Endothelial cell of umbilical vein (primary cell): ENCODE measurements around the gene ZNF831. TPM values are rescaled to one million over a fixed set of nuclear protein-coding genes. Genes with fewer than 3 reads are reported as not detected.

Source experiments
- BruUV-seq: library from RNA; stranded (reverse); fragments of 400-500 nt; replicated peaks from 2 replicates; lab custom pipeline; 2021; lab: Mats Ljungman, UMichigan
- CTCF ChIA-PET: fragments of 300-600, 350-600 bp; sonication (Branson Sonifier 250); formaldehyde crosslinking; loops from one replicate; lab custom pipeline; 2021; ENCODE audit warnings: antibody characterized with exemption, inconsistent platforms; lab: Charles Lee
- POLR2A ChIA-PET: fragments of 300-600, 350-600 bp; sonication (Branson Sonifier 250); formaldehyde crosslinking; loops from one replicate; lab custom pipeline; 2021; ENCODE audit warnings: antibody characterized with exemption, inconsistent platforms; lab: Charles Lee
- DNase-seq: peaks from one replicate; pipeline ENCODE4 v3.0.0-alpha.2; 2011; ENCODE audit warnings: low read depth, low spot score
- FAIRE-seq: peaks from 2 replicates; lab custom pipeline; 2011; peaks lifted over from hg19 to GRCh38; lab: Jason Lieb, UNC
- H2AFZ ChIP-seq: 2 replicates; pipeline ENCODE4 v1.6.0; 2012; ENCODE audit warnings: low read depth, low read length, control low read depth, inconsistent platforms
- H3K27ac ChIP-seq: 2 replicates; pipeline ENCODE4 v1.5.1; 2011; ENCODE audit warnings: low read depth, mild to moderate bottlenecking, control low read depth, low read length, moderate library complexity; ENCODE audit not compliant: insufficient read depth
- H3K27me3 ChIP-seq, 2 experiments: 2 replicates each; pipeline versions ENCODE4 v1.6.0 to v1.6.1; 2011; ENCODE audit warnings: low read length in 2 of 2, mixed read lengths in 1 of 2; ENCODE audit not compliant: control insufficient read depth in 2 of 2, insufficient read depth in 2 of 2
- H3K36me3 ChIP-seq, 2 experiments: 2 replicates in 1 of 2; 3 replicates in 1 of 2; pipeline ENCODE4 v1.5.1; 2011; ENCODE audit warnings: low read length in 2 of 2, mild to moderate bottlenecking in 1 of 2, moderate library complexity in 1 of 2; ENCODE audit not compliant: control insufficient read depth in 2 of 2, insufficient read depth in 2 of 2; ENCODE audit errors: extremely low read depth in 1 of 2
- H3K4me1 ChIP-seq: 3 replicates; pipeline ENCODE4 v1.5.1; 2011; ENCODE audit warnings: mild to moderate bottlenecking, low read length; ENCODE audit not compliant: control insufficient read depth, insufficient read depth; ENCODE audit errors: extremely low read depth
- H3K4me2 ChIP-seq: 2 replicates; pipeline ENCODE4 v1.6.1; 2011; ENCODE audit warnings: low read length, control low read depth, mixed read lengths; ENCODE audit not compliant: insufficient read depth
- H3K4me3 ChIP-seq, 3 experiments: fragments of 200-600 bp in 1 of 3; sonication (generic), shearing (Covaris generic) in 1 of 3; replicated peaks in 1 of 3; 2 replicates each; pipeline ENCODE4 v1.5.1; 2011 to 2016; ENCODE audit warnings: control low read depth in 3 of 3, low read length in 3 of 3, mild to moderate bottlenecking in 2 of 3, inconsistent platforms in 1 of 3, low read depth in 1 of 3, moderate library complexity in 1 of 3; ENCODE audit not compliant: insufficient read depth in 1 of 3
- H3K79me2 ChIP-seq: 2 replicates; pipeline ENCODE4 v1.6.0; 2012; ENCODE audit warnings: low read length, inconsistent platforms; ENCODE audit not compliant: control insufficient read depth, insufficient read depth
- H3K9ac ChIP-seq: replicated peaks from 2 replicates; pipeline ENCODE3; 2011; ENCODE audit warnings: low read length, control low read depth; ENCODE audit not compliant: insufficient read depth; ENCODE audit errors: extremely low read depth
- H3K9me1 ChIP-seq: replicated peaks from 3 replicates; pipeline ENCODE4 v1.6.0; 2011; ENCODE audit warnings: mild to moderate bottlenecking, low read length; ENCODE audit not compliant: control insufficient read depth, insufficient read depth; ENCODE audit errors: extremely low read depth
- H3K9me3 ChIP-seq: replicated peaks from 2 replicates; pipeline ENCODE4 v1.5.1; 2012; ENCODE audit warnings: low read length, inconsistent platforms; ENCODE audit not compliant: control insufficient read depth, insufficient read depth
- H4K20me1 ChIP-seq: replicated peaks from 2 replicates; pipeline ENCODE3; 2011; ENCODE audit warnings: mild to moderate bottlenecking, low read length; ENCODE audit not compliant: control insufficient read depth, insufficient read depth; ENCODE audit errors: extremely low read depth
- EZH2 ChIP-seq: IDR thresholded peaks from 2 replicates; pipeline ENCODE4 v1.6.1; 2012; ENCODE audit warnings: borderline replicate concordance, low read depth, mild to moderate bottlenecking, moderate library complexity, low read length, inconsistent platforms; ENCODE audit not compliant: severe bottlenecking
- FOS ChIP-seq: IDR thresholded peaks from 2 replicates; pipeline ENCODE4 v1.6.1; 2011; ENCODE audit warnings: mild to moderate bottlenecking, low read length, moderate library complexity, borderline replicate concordance; ENCODE audit not compliant: insufficient read depth
- GATA2 ChIP-seq: IDR thresholded peaks from 2 replicates; pipeline ENCODE4 v1.7.0; 2011; ENCODE audit warnings: low read depth, mild to moderate bottlenecking, moderate library complexity, mixed read lengths, low read length; ENCODE audit not compliant: insufficient read length, insufficient read depth
- JUN ChIP-seq: IDR thresholded peaks from 2 replicates; pipeline ENCODE4 v1.6.1; 2011; ENCODE audit warnings: borderline replicate concordance, low read depth; ENCODE audit not compliant: insufficient read length, insufficient read depth
- MAX ChIP-seq: IDR thresholded peaks from 2 replicates; pipeline ENCODE4 v1.6.1; 2011; ENCODE audit not compliant: insufficient read depth, insufficient read length
- MYC ChIP-seq: IDR thresholded peaks from one replicate; pipeline ENCODE4 v1.6.1; 2011; ENCODE audit warnings: mild to moderate bottlenecking, low read depth, low read length
- POLR2A ChIP-seq: IDR thresholded peaks from 2 replicates; pipeline ENCODE4 v1.6.1; 2012; ENCODE audit warnings: low read depth, mild to moderate bottlenecking, control low read depth, low read length
- POLR2AphosphoS5 ChIP-seq: IDR thresholded peaks from 2 replicates; pipeline ENCODE4 v1.6.1; 2012; ENCODE audit warnings: low read depth, mild to moderate bottlenecking, control low read depth, low read length, moderate library complexity; ENCODE audit not compliant: insufficient read depth
- dilution Hi-C: fragments of 300-500 bp; cut with MboI; formaldehyde crosslinking; loops from one replicate; pipeline ENCODE4 v1.15.0; 2019; ENCODE audit warnings: low sequenced_read_pairs; ENCODE audit not compliant: extremely low pct_ligation_motif_present
- intact Hi-C: fragments of 100-400 bp; cut with micrococcal nuclease; formaldehyde crosslinking; loops from one replicate; pipeline ENCODE4 v1.10.0; 2022
- polyA plus RNA-seq, 4 experiments: library from polyadenylated mRNA; depleted of rRNA in 3 of 4; stranded (reverse) in 3 of 4; unstranded in 1 of 4; fragments of >200 nt; gene quantifications; 2 replicates each; pipeline versions ENCODE4 v1.2.1 to v1.2.3, GENCODE V29; 2011 to 2012; ENCODE audit warnings: missing spikeins in 1 of 4
- total RNA-seq: library from RNA; stranded (reverse); gene quantifications from 2 replicates; pipeline ENCODE4 v1.2.3, GENCODE V29; 2021
- TF ChIP-seq, protein P1 (sequence below), 2 donors: IDR thresholded peaks; 1 replicate in 1 of 2; 2 replicates in 1 of 2; pipeline ENCODE4 v1.5.1; 2011; ENCODE audit warnings: low read length in 2 of 2, mild to moderate bottlenecking in 2 of 2, moderate library complexity in 2 of 2, control low read depth in 1 of 2, inconsistent platforms in 1 of 2, low read depth in 1 of 2; ENCODE audit not compliant: insufficient read depth in 1 of 2; ENCODE audit errors: extremely low read depth in 1 of 2

The ZNF831 gene
- total and polyA plus RNA-seq, 2 donors (not counting 3 experiments of a cell fraction or from before 2014, with no cell fraction given), result not detected

DNA sequence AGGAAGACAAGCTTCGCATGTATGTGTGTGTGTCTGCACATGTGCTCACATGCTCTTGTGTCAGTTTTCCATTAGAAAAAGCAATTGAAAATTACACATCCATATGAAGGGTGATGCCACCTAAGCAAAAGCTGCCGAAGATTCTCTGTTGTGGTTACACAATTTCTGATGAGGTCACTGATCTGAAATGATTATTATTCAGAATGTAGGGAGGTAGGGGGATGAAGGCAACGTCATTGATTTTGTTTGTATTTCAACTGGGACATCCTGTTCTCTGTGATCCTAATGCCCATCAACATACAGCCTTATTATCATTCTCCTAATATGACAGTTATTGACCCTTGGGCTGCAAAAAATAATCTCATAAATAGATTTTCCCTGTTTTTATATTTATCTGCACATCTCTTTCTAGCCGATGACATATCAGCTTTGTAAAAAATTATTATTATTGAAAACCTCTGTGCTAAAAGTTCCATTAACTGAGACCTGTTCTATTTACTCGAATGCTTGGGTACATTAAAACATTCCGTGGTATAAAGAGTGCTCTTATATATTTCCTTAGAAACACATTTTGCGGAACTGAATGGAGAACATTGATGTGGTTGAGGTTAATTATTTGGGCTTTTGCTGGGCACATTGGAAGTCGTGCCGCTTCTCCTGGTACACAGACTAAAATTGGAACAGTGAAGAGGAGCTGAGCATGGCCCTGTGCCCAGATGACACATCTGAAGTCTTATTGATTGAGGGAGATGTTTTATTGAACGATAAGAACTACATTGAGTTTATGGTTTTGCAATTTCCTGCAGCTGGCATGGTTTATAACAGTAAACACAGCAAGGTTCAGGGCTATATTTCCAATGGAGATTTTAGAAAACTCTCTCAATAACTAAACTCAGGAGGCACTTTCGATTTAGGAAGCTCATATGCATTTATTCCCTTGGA, 51.3 kb downstream of the ZNF831 start:
- POLR2A ChIA-PET, result no interaction called here
- Histone ChIP-seq H3K27ac (no peak overlapping the region), H2AFZ (no peak overlapping the region), H3K9me3 (no peaks in the 10 kb centered on the region), H3K27me3 (no peaks in the 10 kb centered on the region), H3K9ac (no peak overlapping the region), H3K4me2 (no peak overlapping the region), H4K20me1 (no peaks in the 10 kb centered on the region), H3K4me3 (no peak overlapping the region), H3K36me3 (no peaks in the 10 kb centered on the region), H3K79me2 (no peaks in the 10 kb centered on the region), H3K4me1 (no peaks in the 10 kb centered on the region), H3K9me1 (no peaks in the 10 kb centered on the region)
- TF ChIP-seq JUN (no peak), EZH2 (no peak), MAX (no peak), GATA2 (no peak), POLR2A (no peak), FOS (no peak), MYC (no peak), POLR2AphosphoS5 (no peak)
- TF ChIP-seq, protein P1, sequence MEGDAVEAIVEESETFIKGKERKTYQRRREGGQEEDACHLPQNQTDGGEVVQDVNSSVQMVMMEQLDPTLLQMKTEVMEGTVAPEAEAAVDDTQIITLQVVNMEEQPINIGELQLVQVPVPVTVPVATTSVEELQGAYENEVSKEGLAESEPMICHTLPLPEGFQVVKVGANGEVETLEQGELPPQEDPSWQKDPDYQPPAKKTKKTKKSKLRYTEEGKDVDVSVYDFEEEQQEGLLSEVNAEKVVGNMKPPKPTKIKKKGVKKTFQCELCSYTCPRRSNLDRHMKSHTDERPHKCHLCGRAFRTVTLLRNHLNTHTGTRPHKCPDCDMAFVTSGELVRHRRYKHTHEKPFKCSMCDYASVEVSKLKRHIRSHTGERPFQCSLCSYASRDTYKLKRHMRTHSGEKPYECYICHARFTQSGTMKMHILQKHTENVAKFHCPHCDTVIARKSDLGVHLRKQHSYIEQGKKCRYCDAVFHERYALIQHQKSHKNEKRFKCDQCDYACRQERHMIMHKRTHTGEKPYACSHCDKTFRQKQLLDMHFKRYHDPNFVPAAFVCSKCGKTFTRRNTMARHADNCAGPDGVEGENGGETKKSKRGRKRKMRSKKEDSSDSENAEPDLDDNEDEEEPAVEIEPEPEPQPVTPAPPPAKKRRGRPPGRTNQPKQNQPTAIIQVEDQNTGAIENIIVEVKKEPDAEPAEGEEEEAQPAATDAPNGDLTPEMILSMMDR (IDR thresholded peaks at IDR 0.05; ENCODE audit: extremely low read depth in 1 of 2, insufficient read depth in 1 of 2, low read depth in 1 of 2, low read length in 2 of 2), result no peak
- BruUV-seq, result no TSS peak
- DNase-seq (no peak), FAIRE-seq (no peak)
- CTCF ChIA-PET, result interaction anchor here (0.8 to 1.4 kb wide), 4 partner anchors 10 to 1035 kb away, joined by 3 to 4 read pairs (median 4); no protein-coding TSS in a partner anchor
- intact Hi-C loops, result no loop called here
- dilution Hi-C loops, result no loop called here
